DOHH2 (cell line): Measurements from ENCODE around the gene BAG5.

Experiments used
- H3F3A ChIP-seq: fragments of 200-600 bp; sonication (generic), shearing (Covaris generic); 2 replicates; pipeline ENCODE4 v1.6.0; 2016; ENCODE audit warnings: antibody characterized with exemption, mild to moderate bottlenecking; ENCODE audit not compliant: control insufficient read depth, insufficient read depth
- H3K27ac ChIP-seq: fragments of 200-600 bp; sonication (generic); 2 replicates; pipeline ENCODE4 v1.5.1; 2014; ENCODE audit warnings: low read depth, mild to moderate bottlenecking, low read length, moderate library complexity
- H3K27me3 ChIP-seq: fragments of 200-600 bp; sonication (generic); 2 replicates; pipeline ENCODE4 v1.6.1; 2014; ENCODE audit warnings: mild to moderate bottlenecking, low read length, mixed read lengths; ENCODE audit not compliant: control insufficient read depth
- H3K36me3 ChIP-seq: fragments of 200-600 bp; sonication (generic); 2 replicates; pipeline ENCODE4 v1.6.1; 2014; ENCODE audit warnings: mild to moderate bottlenecking, low read length, moderate library complexity, mixed read lengths; ENCODE audit not compliant: control insufficient read depth
- H3K4me1 ChIP-seq: fragments of 200-600 bp; sonication (generic); 2 replicates; pipeline ENCODE4 v1.6.1; 2014; ENCODE audit warnings: mild to moderate bottlenecking, low read length, mixed read lengths; ENCODE audit not compliant: control insufficient read depth
- H3K4me2 ChIP-seq: fragments of 200-600 bp; sonication (generic); 2 replicates; pipeline ENCODE4 v1.6.0; 2014; ENCODE audit warnings: mild to moderate bottlenecking, low read length, moderate library complexity
- H3K4me3 ChIP-seq: fragments of 200-600 bp; sonication (generic); 2 replicates; pipeline ENCODE4 v1.5.1; 2014; ENCODE audit warnings: mild to moderate bottlenecking, low read length, mixed read lengths
- H3K79me2 ChIP-seq: fragments of 200-600 bp; sonication (generic); 2 replicates; pipeline ENCODE4 v1.6.1; 2014; ENCODE audit warnings: mild to moderate bottlenecking, low read length, mixed read lengths; ENCODE audit not compliant: control insufficient read depth
- H3K9me2 ChIP-seq: fragments of 200-600 bp; sonication (generic); replicated peaks from 2 replicates; pipeline ENCODE4 v1.6.1; 2014; ENCODE audit warnings: mild to moderate bottlenecking, low read length, mixed read lengths; ENCODE audit not compliant: control insufficient read depth
- H3K9me3 ChIP-seq: fragments of 200-600 bp; sonication (generic); 2 replicates; pipeline ENCODE4 v1.6.1; 2014; ENCODE audit warnings: antibody characterized with exemption, low read length, mixed read lengths; ENCODE audit not compliant: control insufficient read depth, insufficient read depth
- H4K20me1 ChIP-seq: fragments of 200-600 bp; sonication (generic); 2 replicates; pipeline ENCODE4 v1.6.0; 2014; ENCODE audit warnings: low read depth, mild to moderate bottlenecking, antibody characterized with exemption, low read length, moderate library complexity; ENCODE audit not compliant: control insufficient read depth, insufficient read depth
- CTCF ChIP-seq: fragments of 200-600 bp; sonication (generic); IDR thresholded peaks from one replicate; pipeline ENCODE4 v1.5.1; 2014; ENCODE audit warnings: antibody characterized with exemption, mild to moderate bottlenecking, low read depth, low read length; ENCODE audit not compliant: poor library complexity, severe bottlenecking
- EZH2phosphoT487 ChIP-seq: fragments of 200-600 bp; sonication (generic); IDR thresholded peaks from 2 replicates; pipeline ENCODE4 v1.6.1; 2017; ENCODE audit warnings: borderline replicate concordance, mild to moderate bottlenecking, antibody characterized with exemption, low read length, moderate library complexity, mixed read lengths

Gene BAG5

GRCh38 chr14:103524002-103524935 lies 38.2 kb downstream of the BAG5 start:
- no peaks in the 10 kb centered on the region; the same call in 1 of the 2 replicates for H3K36me3 ChIP-seq
- no peak overlapping the region for H3K4me3 ChIP-seq

GRCh38 chr14:103523575-103523954 lies 38.9 kb downstream of the BAG5 start:
- no peak overlapping the region for H3K4me3 ChIP-seq
- H3K27ac ChIP-seq: no peak overlapping the region
- peaks cover 25% of the 10 kb centered on the region for H3K27me3 ChIP-seq
- H3K79me2 ChIP-seq: peaks cover 5% of the 10 kb centered on the region
- TF ChIP-seq CTCF (no peak), EZH2phosphoT487 (no peak)
- no peaks in the 10 kb centered on the region for H3K9me3 ChIP-seq
- H3K9me2 ChIP-seq: no peaks in the 10 kb centered on the region
- H3K36me3 ChIP-seq: no peaks in the 10 kb centered on the region
- peaks cover 38% of the 10 kb centered on the region for H3K4me1 ChIP-seq
- no peak overlapping the region for H3K4me2 ChIP-seq
- H4K20me1 ChIP-seq: 0 out of 2 replicates have a peak, but pooled peaks cover 6% of the 10 kb centered on the region
- H3F3A ChIP-seq: 0 out of 2 replicates have a peak, but pooled peaks cover 2% of the 10 kb centered on the region

More at GRCh38 chr14:103524002-103524935, 38.2 kb downstream of the BAG5 start:
- H3K27ac ChIP-seq: no peak overlapping the region
- peaks cover 39% of the 10 kb centered on the region for H3K4me1 ChIP-seq
- 0 out of 2 replicates have a peak, but pooled peaks cover under 1% of the 10 kb centered on the region for H4K20me1 ChIP-seq
- 0 out of 2 replicates have a peak, but pooled peaks cover 2% of the 10 kb centered on the region for H3F3A ChIP-seq
- H3K79me2 ChIP-seq: peaks cover 11% of the 10 kb centered on the region
- no peaks in the 10 kb centered on the region for H3K9me2 ChIP-seq
- no peak overlapping the region for H3K4me2 ChIP-seq
- peaks cover 21% of the 10 kb centered on the region for H3K27me3 ChIP-seq
- no peaks in the 10 kb centered on the region for H3K9me3 ChIP-seq
- TF ChIP-seq CTCF: peak; percentile 49
- TF ChIP-seq EZH2phosphoT487: no peak

- H3K27ac ChIP-seq: no peak within 1 kb of the TSS
- H3K4me1 ChIP-seq: peaks cover 32% of the 10 kb centered on the region
Observed at GRCh38 chr14:103522649-103523574, 39.5 kb downstream of the BAG5 start, which contains the start of gene CKB. TSS of gene CKB (minus strand) at chr14:103522830. CDS start at chr14:103522493, 337 bp downstream.

More at GRCh38 chr14:103522649-103523574, 39.5 kb downstream of the BAG5 start, which contains the start of gene CKB:
- no peaks in the 10 kb centered on the region for H3K36me3 ChIP-seq
- no peak for TF ChIP-seq EZH2phosphoT487
- no peak for TF ChIP-seq CTCF
- H3K9me2 ChIP-seq: no peaks in the 10 kb centered on the region
- 0 out of 2 replicates have a peak, but pooled peaks cover 6% of the 10 kb centered on the region for H4K20me1 ChIP-seq
- H3K9me3 ChIP-seq: no peaks in the 10 kb centered on the region
- H3K4me3 ChIP-seq: peak within 1 kb of the TSS; percentile 71
- 0 out of 2 replicates have a peak, but pooled peaks cover 2% of the 10 kb centered on the region for H3F3A ChIP-seq
- H3K4me2 ChIP-seq: peak within 1 kb of the TSS; percentile 83
- H3K27me3 ChIP-seq: peaks cover 25% of the 10 kb centered on the region
- no peaks in the 10 kb centered on the region for H3K79me2 ChIP-seq
